ENCODE data around the gene RANBP10.

Gene RANBP10

DNA sequence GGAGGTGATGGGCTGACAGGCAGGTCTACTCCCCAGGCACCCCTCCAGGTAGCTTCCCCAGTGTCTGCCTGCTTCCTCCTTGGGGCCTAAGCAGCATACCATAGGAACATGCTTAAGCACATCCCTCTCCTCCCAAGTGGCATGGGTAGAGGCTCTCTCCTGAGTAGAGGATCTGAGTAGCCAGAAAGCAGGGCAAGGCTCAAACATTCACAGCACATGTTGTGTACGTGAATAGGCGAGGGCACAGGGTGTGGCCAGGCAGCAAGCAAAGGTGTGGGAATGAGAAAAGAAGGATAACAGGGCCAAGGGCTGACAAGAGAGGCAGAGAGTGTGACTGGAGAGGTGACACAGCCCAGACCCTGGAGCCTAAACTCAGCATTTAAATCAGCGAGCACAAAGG, 57.5 kb downstream of the RANBP10 start:
- no peak for TF ChIP-seq CTCF (IDR thresholded peaks at IDR 0.05; ENCODE audit: low read depth, low read length)
- DNase-seq (ENCODE audit: extremely low read depth, low read depth) = no peak

DNA sequence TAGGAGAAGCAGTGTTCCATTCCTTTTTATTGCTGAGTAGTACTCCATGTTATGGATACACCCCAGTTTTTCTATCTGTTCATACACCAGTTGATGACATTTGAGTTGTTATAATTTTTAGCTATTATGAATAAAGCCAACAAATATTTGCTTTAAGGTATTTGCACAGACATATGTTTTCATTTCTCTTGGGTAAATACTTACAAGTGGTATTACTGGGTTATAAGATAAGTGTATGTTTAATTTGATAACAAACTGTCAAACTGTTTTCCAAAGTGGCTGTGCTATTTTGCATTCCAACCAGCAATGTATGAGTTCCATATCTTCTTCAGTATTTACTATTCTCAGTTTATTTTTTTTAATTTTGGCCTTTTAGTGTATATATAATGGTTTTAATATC, 59.5 kb downstream of the RANBP10 start:
- DNase-seq (ENCODE audit: extremely low read depth, low read depth) = no peak
- no peak for TF ChIP-seq CTCF (IDR thresholded peaks at IDR 0.05; ENCODE audit: low read depth, low read length)

DNA sequence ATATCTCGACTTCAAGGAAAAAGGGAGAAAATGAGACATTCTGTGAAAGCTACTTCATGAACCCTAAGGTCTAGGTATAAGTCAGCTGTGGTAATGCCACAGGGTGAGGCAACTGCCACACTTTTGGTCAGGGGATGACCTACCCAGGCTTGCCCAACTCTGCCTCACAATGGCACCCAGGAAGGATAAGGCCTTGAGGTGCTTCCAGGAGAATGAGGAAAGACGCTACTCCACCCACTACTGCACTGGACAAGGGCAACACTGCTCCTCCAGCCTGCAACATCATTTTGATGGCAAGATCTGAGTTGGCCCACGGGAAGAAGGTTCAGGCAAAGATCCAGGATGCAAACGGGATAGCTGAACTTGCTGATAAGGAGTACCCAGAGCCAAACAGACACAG, 65.2 kb downstream of the RANBP10 start:
- no peak for DNase-seq (ENCODE audit: extremely low read depth, low read depth)
- no peak for TF ChIP-seq CTCF (IDR thresholded peaks at IDR 0.05; ENCODE audit: low read depth, low read length)

GRCh38 chr16:67740391-67740790, 66.0 kb downstream of the RANBP10 start:
- TF ChIP-seq CTCF (IDR thresholded peaks at IDR 0.05; ENCODE audit: low read depth, low read length) = no peak
- DNase-seq (ENCODE audit: extremely low read depth, low read depth) = no peak

- no peak for DNase-seq (ENCODE audit: extremely low read depth, low read depth)
- TF ChIP-seq CTCF (IDR thresholded peaks at IDR 0.05; ENCODE audit: low read depth, low read length) = no peak
These were observed 69.5 kb downstream of the RANBP10 start for GRCh38 chr16:67736858-67737257.

DNA sequence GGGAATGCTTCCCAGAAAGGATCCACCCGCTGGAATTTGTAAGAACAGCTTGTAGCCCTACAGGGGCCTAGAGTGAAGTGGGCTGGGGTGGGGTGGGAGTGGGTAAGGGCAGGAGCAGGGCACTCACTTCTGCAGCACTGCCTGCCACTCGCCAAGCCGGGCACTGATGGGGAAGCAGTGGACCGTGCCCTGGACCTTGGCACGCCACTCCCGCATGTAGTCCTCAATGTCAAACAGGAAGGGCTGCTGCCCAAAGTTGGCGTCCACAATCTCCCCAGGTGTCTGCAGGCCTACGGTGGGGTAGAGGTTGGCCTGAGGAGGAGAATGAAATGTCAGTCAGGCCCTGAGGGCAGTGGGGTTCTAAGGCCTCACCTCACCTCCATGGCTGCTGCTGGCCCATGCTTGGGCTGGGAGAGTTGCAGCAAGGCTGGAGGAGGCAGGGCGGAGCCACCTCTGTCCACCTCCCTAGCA, 71.6 kb downstream of the RANBP10 start:
- no peak for TF ChIP-seq CTCF (IDR thresholded peaks at IDR 0.05; ENCODE audit: low read depth, low read length)
- DNase-seq (ENCODE audit: extremely low read depth, low read depth) = no peak

DNA sequence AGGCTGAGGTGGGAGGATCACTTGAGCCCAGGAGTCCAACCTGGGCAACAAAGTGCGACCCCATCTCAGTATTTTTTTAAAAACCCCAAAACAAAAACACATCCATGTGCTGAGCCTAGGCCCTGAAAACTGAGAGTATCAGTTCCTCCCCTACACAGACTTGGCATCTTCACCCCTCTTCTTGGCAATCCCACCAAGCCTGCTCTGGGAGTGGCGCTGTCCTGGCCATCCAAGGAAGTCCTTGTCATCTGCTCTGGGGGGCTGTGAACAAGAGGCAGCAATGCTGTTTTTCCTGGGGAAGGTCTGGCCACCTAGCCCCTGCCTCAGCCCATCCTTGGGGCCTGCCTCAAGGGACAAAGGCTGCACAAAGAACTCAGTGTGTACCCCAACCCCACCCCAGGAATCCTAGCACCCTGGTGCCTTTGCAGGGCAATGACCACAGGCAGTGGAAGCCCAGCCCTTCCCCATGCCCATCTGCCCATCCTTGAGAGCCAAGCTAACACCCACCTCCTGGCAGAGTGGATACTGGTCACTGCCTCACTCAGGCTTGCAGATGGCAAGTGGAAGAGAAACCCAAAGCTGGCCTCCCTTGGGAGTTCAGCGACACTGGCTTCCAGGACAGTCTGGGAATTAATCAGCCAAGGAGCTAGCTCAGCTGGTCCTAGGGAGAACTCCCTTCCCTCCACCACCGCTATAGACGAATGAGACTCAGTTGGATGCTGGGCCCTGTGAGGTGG, 72.5 kb downstream of the RANBP10 start:
- TF ChIP-seq CTCF (IDR thresholded peaks at IDR 0.05; ENCODE audit: low read depth, low read length) = no peak
- DNase-seq (ENCODE audit: extremely low read depth, low read depth) = no peak
